Adrenal gland (tissue), 5 donors: ENCODE measurements around the gene CASP2.

Source experiments
- CTCF ChIP-seq, 6 experiments: fragments of 450-650 bp in 4 of 6; fragments of 200-600 bp in 2 of 6; sonication (generic) in 1 of 6; IDR thresholded peaks; 1 replicate in 5 of 6; 2 replicates in 1 of 6; pipeline versions ENCODE4 v1.5.1 to v1.8.0; 2016 to 2021; ENCODE audit warnings: antibody characterized with exemption in 6 of 6, mild to moderate bottlenecking in 2 of 6, moderate library complexity in 1 of 6
- POLR2A ChIP-seq, 2 donors: fragments of 450-650 bp; IDR thresholded peaks; one replicate each; pipeline ENCODE4 v1.6.1; 2017; ENCODE audit warnings: antibody characterized with exemption in 2 of 2, mild to moderate bottlenecking in 2 of 2, moderate library complexity in 1 of 2
- donor health status: DM: no; HTN: no; CAD: no.

- TF ChIP-seq POLR2A (IDR thresholded peaks at IDR 0.05) (no peak), CTCF (IDR thresholded peaks at IDR 0.05) (no peak)
Measured at GRCh38 chr7:143248761-143249354, 39.3 kb upstream of the CASP2 start.
